ENCODE results near the gene TRPM2. TPM values are rescaled to one million over a fixed set of nuclear protein-coding genes. Genes with fewer than 3 reads are reported as not detected.

TRPM2 gene
- total RNA-seq, 1 donor, result not detected

GRCh38 chr21:44398499-44398898 lies 45.1 kb downstream of the TRPM2 start:
- no peak overlapping the region for H3K4me3 ChIP-seq (ENCODE audit: low read depth, low read length)
- TF ChIP-seq CTCF (IDR thresholded peaks at IDR 0.05; ENCODE audit: insufficient read depth, low read length), result no peak
- DNase-seq (ENCODE audit: low read depth), result no peak

GRCh38 chr21:44399151-44399954 lies 45.9 kb downstream of the TRPM2 start:
- no peak for TF ChIP-seq CTCF (IDR thresholded peaks at IDR 0.05; ENCODE audit: insufficient read depth, low read length)
- no peak overlapping the region for H3K4me3 ChIP-seq (ENCODE audit: low read depth, low read length)
- DNase-seq (ENCODE audit: low read depth), result no peak

- no peak for TF ChIP-seq CTCF (IDR thresholded peaks at IDR 0.05; ENCODE audit: insufficient read depth, low read length)
- H3K4me3 ChIP-seq (ENCODE audit: low read depth, low read length), result no peak overlapping the region
- no peak for DNase-seq (ENCODE audit: low read depth)
These were observed 46.8 kb downstream of the TRPM2 start for GRCh38 chr21:44399955-44400790.

GRCh38 chr21:44400791-44401385 lies 47.5 kb downstream of the TRPM2 start:
- TF ChIP-seq CTCF (IDR thresholded peaks at IDR 0.05; ENCODE audit: insufficient read depth, low read length), result no peak
- DNase-seq (ENCODE audit: low read depth), result no peak

GRCh38 chr21:44401386-44402160 lies 48.2 kb downstream of the TRPM2 start:
- TF ChIP-seq CTCF (IDR thresholded peaks at IDR 0.05; ENCODE audit: insufficient read depth, low read length), result no peak
- no peak overlapping the region for H3K4me3 ChIP-seq (ENCODE audit: low read depth, low read length)

More at GRCh38 chr21:44400791-44401385, 47.5 kb downstream of the TRPM2 start:
- H3K4me3 ChIP-seq (ENCODE audit: low read depth, low read length), result no peak overlapping the region

More at GRCh38 chr21:44401386-44402160, 48.2 kb downstream of the TRPM2 start:
- DNase-seq (ENCODE audit: low read depth), result no peak
